ENCODE results near the gene GJC1.

The GJC1 gene

GRCh38 chr17:44797802-44798201 is 32.3 kb downstream of the GJC1 start:
- DNase-seq: no peak

GRCh38 chr17:44796731-44797130 is 33.4 kb downstream of the GJC1 start:
- DNase-seq: no peak

- no peak for DNase-seq
Measured at GRCh38 chr17:44795928-44796327, 34.2 kb downstream of the GJC1 start.

- DNase-seq: no peak
Measured at GRCh38 chr17:44795421-44795820, 34.7 kb downstream of the GJC1 start.

- no peak for DNase-seq
Measured at GRCh38 chr17:44794851-44795413, 35.2 kb downstream of the GJC1 start.

- DNase-seq: no peak
Measured at GRCh38 chr17:44793885-44794842, 35.9 kb downstream of the GJC1 start.

GRCh38 chr17:44792276-44792675 is 37.8 kb downstream of the GJC1 start:
- no peak for DNase-seq

GRCh38 chr17:44788139-44788538 is 41.9 kb downstream of the GJC1 start:
- DNase-seq: no peak

GRCh38 chr17:44787271-44787940 is 42.7 kb downstream of the GJC1 start:
- DNase-seq: no peak

GRCh38 chr17:44786551-44787081 is 43.5 kb downstream of the GJC1 start:
- DNase-seq: no peak

GRCh38 chr17:44785921-44786320 is 44.2 kb downstream of the GJC1 start:
- DNase-seq: no peak

GRCh38 chr17:44782326-44782850 is 47.7 kb downstream of the GJC1 start:
- DNase-seq: no peak

GRCh38 chr17:44781551-44782325 is 48.3 kb downstream of the GJC1 start:
- DNase-seq: no peak

- no peak for DNase-seq
Measured at GRCh38 chr17:44780845-44781480, 49.1 kb downstream of the GJC1 start.

- DNase-seq: no peak
Measured at GRCh38 chr17:44780161-44780560, 49.9 kb downstream of the GJC1 start.

GRCh38 chr17:44779211-44780025 is 50.7 kb downstream of the GJC1 start:
- peak; percentile 78 to 84 for DNase-seq

- no peak for DNase-seq
Measured at GRCh38 chr17:44778656-44779210, 51.4 kb downstream of the GJC1 start.

GRCh38 chr17:44777394-44778348 is 52.4 kb downstream of the GJC1 start:
- DNase-seq: no peak

GRCh38 chr17:44776628-44777393 is 53.3 kb downstream of the GJC1 start:
- no peak for DNase-seq
